ENCODE results near the gene CMTM8.

The CMTM8 gene

GRCh38 chr3:32208447-32208846, 30.0 kb upstream of the CMTM8 start:
- no peak for DNase-seq (ENCODE audit: extremely low spot score)
- CTCF ChIA-PET, result interaction anchor here (0.7 to 1.7 kb wide), 2 partner anchors 11 to 31 kb away, joined by 3 to 5 read pairs; no protein-coding TSS in a partner anchor
- TF ChIP-seq CTCF (IDR thresholded peaks at IDR 0.05; ENCODE audit: control extremely low read depth, extremely low read depth, low read depth, missing control alignments), result no peak
- POLR2A ChIA-PET, result no interaction called here

- CTCF ChIA-PET, result no interaction called here
- POLR2A ChIA-PET, result no interaction called here
These were observed 23.3 kb upstream of the CMTM8 start for GRCh38 chr3:32215185-32215584.

GRCh38 chr3:32216172-32216783, 22.2 kb upstream of the CMTM8 start:
- ChIA-PET CTCF (no interaction called here), POLR2A (no interaction called here)
- no peak for DNase-seq (ENCODE audit: extremely low spot score)
- TF ChIP-seq CTCF (IDR thresholded peaks at IDR 0.05; ENCODE audit: control extremely low read depth, extremely low read depth, low read depth, missing control alignments), result no peak

More at GRCh38 chr3:32215185-32215584, 23.3 kb upstream of the CMTM8 start:
- DNase-seq (ENCODE audit: extremely low spot score), result no peak
- TF ChIP-seq CTCF (IDR thresholded peaks at IDR 0.05; ENCODE audit: control extremely low read depth, extremely low read depth, low read depth, missing control alignments), result no peak

- ChIA-PET CTCF (interaction anchor here (1.0 kb wide), 1 partner anchor 183 kb away, joined by 3 read pairs; no protein-coding TSS in a partner anchor), POLR2A (no interaction called here)
- TF ChIP-seq CTCF (IDR thresholded peaks at IDR 0.05; ENCODE audit: control extremely low read depth, extremely low read depth, low read depth, missing control alignments), result no peak
- no peak for DNase-seq (ENCODE audit: extremely low spot score)
These were observed 21.1 kb upstream of the CMTM8 start for GRCh38 chr3:32217339-32217738.

GRCh38 chr3:32219537-32219936, 18.9 kb upstream of the CMTM8 start:
- no peak for TF ChIP-seq CTCF (IDR thresholded peaks at IDR 0.05; ENCODE audit: control extremely low read depth, extremely low read depth, low read depth, missing control alignments)
- ChIA-PET CTCF (interaction anchor here (0.6 kb wide), 1 partner anchor 42 kb away, joined by 3 read pairs; no protein-coding TSS in a partner anchor), POLR2A (no interaction called here)
- no peak for DNase-seq (ENCODE audit: extremely low spot score)

- no peak for DNase-seq (ENCODE audit: extremely low spot score)
- no peak for TF ChIP-seq CTCF (IDR thresholded peaks at IDR 0.05; ENCODE audit: control extremely low read depth, extremely low read depth, low read depth, missing control alignments)
- ChIA-PET POLR2A (no interaction called here), CTCF (interaction anchor here (0.6 kb wide), 1 partner anchor 43 kb away, joined by 3 read pairs; no protein-coding TSS in a partner anchor)
These were observed 18.5 kb upstream of the CMTM8 start for GRCh38 chr3:32220006-32220405.

Data from GM10248 (cell line).